RWPE2 (cell line): Measurements from ENCODE around the gene PLPP6.
A peak's percentile ranks its signal among the peaks of the same experiment; 100 is the strongest.

Source experiments
- ATAC-seq: fragments of 200-7000 bp; cut with Tn5 transposase; 3 replicates; pipeline ENCODE4 v1.9.1; 2021; ENCODE audit warnings: low read depth
- DNase-seq: peaks from one replicate; pipeline ENCODE4 v3.0.0-alpha.2; 2020; ENCODE audit warnings: low spot score
- H3K27ac ChIP-seq: fragments of 450-650 bp; 2 replicates; pipeline ENCODE4 v1.5.1; 2017; ENCODE audit warnings: mild to moderate bottlenecking; ENCODE audit not compliant: poor library complexity, severe bottlenecking
- H3K27me3 ChIP-seq: fragments of 250-450 bp; sonication (Bioruptor Pico); 2 replicates; pipeline ENCODE4 v1.5.1; 2021; ENCODE audit warnings: mild to moderate bottlenecking, moderate library complexity; ENCODE audit not compliant: insufficient read depth, poor library complexity, severe bottlenecking
- H3K36me3 ChIP-seq: fragments of 250-450 bp; sonication (Bioruptor Pico); 2 replicates; pipeline ENCODE4 v1.5.1; 2020; ENCODE audit warnings: low read depth, mild to moderate bottlenecking, moderate library complexity
- H3K4me1 ChIP-seq: fragments of 250-450 bp; sonication (Bioruptor Pico); 2 replicates; pipeline ENCODE4 v1.5.1; 2021; ENCODE audit warnings: mild to moderate bottlenecking, moderate library complexity; ENCODE audit not compliant: insufficient read depth, poor library complexity, severe bottlenecking
- H3K4me3 ChIP-seq: fragments of 250-450 bp; sonication (Bioruptor Pico); 2 replicates; pipeline ENCODE4 v1.5.1; 2021; ENCODE audit warnings: mild to moderate bottlenecking, moderate library complexity; ENCODE audit not compliant: severe bottlenecking
- H3K9me3 ChIP-seq: fragments of 250-450 bp; sonication (Bioruptor Pico); 2 replicates; pipeline ENCODE4 v1.5.1; 2021; ENCODE audit warnings: mild to moderate bottlenecking, moderate library complexity; ENCODE audit not compliant: severe bottlenecking
- TF ChIP-seq, protein P1 (sequence below): fragments of 450-650 bp; IDR thresholded peaks from one replicate; pipeline ENCODE4 v1.5.1; 2017; ENCODE audit warnings: mild to moderate bottlenecking, moderate library complexity; ENCODE audit not compliant: poor library complexity, severe bottlenecking

PLPP6 gene

DNA sequence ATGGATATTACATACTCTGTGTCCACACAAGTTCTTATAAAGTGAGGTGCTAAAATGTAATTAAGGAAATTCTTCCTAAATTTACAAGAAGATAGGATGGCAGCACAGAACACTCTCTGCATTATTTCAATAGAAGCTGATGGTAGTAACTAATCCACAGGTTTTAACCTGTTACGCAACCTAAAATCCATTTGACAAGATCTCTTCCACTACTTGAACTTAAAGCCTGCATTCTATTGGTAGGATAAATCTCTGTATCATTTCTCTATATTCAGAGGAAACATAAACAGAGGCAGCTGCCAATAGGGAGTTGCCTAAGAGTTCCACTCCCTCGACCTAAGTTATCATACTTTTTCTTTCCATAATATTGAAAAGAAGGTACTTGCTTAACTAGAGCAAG, 38.8 kb downstream of the PLPP6 start:
- no peaks in the 10 kb centered on the region for H3K4me1 ChIP-seq
- H3K36me3 ChIP-seq, result peaks cover 92% of the 10 kb centered on the region
- TF ChIP-seq, protein P1, sequence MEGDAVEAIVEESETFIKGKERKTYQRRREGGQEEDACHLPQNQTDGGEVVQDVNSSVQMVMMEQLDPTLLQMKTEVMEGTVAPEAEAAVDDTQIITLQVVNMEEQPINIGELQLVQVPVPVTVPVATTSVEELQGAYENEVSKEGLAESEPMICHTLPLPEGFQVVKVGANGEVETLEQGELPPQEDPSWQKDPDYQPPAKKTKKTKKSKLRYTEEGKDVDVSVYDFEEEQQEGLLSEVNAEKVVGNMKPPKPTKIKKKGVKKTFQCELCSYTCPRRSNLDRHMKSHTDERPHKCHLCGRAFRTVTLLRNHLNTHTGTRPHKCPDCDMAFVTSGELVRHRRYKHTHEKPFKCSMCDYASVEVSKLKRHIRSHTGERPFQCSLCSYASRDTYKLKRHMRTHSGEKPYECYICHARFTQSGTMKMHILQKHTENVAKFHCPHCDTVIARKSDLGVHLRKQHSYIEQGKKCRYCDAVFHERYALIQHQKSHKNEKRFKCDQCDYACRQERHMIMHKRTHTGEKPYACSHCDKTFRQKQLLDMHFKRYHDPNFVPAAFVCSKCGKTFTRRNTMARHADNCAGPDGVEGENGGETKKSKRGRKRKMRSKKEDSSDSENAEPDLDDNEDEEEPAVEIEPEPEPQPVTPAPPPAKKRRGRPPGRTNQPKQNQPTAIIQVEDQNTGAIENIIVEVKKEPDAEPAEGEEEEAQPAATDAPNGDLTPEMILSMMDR, result no peak
- H3K9me3 ChIP-seq, result no peaks in the 10 kb centered on the region
- ATAC-seq (no peak), DNase-seq (no peak)
- H3K27ac ChIP-seq, result no peak overlapping the region
- no peaks in the 10 kb centered on the region for H3K27me3 ChIP-seq
- no peak overlapping the region for H3K4me3 ChIP-seq

DNA sequence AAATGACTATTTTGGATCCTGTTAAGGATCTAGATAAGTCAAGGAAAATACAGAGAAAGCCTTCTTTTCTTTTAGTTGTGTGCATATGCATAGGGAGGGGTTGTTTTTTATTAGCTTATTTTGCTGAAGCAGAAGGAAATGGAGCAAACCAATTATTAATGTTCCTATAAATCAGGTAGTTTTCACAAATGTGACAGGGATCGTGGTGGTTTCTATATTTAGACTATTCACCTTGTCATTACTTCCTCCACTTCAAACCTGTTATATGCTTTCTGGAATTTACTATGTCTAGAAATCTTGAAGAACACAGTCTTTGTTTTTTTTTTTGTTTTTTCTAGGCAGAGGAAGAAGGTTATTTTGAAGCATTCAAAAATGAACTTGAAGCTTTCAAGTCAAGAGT, 39.4 kb downstream of the PLPP6 start:
- TF ChIP-seq, protein P1, result no peak
- no peak for ATAC-seq
- peaks cover 97% of the 10 kb centered on the region for H3K36me3 ChIP-seq

GRCh38 chr9:4704129-4704528, 42.0 kb downstream of the PLPP6 start:
- no peak for DNase-seq
- H3K27ac ChIP-seq, result no peak overlapping the region
- peak; percentile 70; the same call in 2 of the 3 replicates for ATAC-seq
- TF ChIP-seq, protein P1, result no peak
- no peaks in the 10 kb centered on the region for H3K4me1 ChIP-seq
- H3K36me3 ChIP-seq, result peaks cover 90% of the 10 kb centered on the region
- H3K9me3 ChIP-seq, result no peaks in the 10 kb centered on the region
- H3K4me3 ChIP-seq, result no peak overlapping the region
- H3K27me3 ChIP-seq, result no peaks in the 10 kb centered on the region

More for the DNA sequence above, 39.4 kb downstream of the PLPP6 start:
- Histone ChIP-seq H3K4me1 (no peaks in the 10 kb centered on the region), H3K4me3 (no peak overlapping the region), H3K9me3 (no peaks in the 10 kb centered on the region), H3K27me3 (no peaks in the 10 kb centered on the region), H3K27ac (no peak overlapping the region)
- DNase-seq, result no peak

- Histone ChIP-seq H3K9me3 (no peaks in the 10 kb centered on the region), H3K27me3 (no peaks in the 10 kb centered on the region), H3K36me3 (peaks cover 76% of the 10 kb centered on the region), H3K4me3 (no peak overlapping the region), H3K27ac (no peak overlapping the region), H3K4me1 (no peaks in the 10 kb centered on the region)
- TF ChIP-seq, protein P1, result no peak
- DNase-seq (no peak), ATAC-seq (no peak)
Measured at GRCh38 chr9:4706021-4706420, 43.9 kb downstream of the PLPP6 start.

GRCh38 chr9:4706971-4707622, 45.0 kb downstream of the PLPP6 start:
- Histone ChIP-seq H3K9me3 (no peaks in the 10 kb centered on the region), H3K27ac (no peak overlapping the region), H3K4me3 (no peak overlapping the region), H3K27me3 (no peaks in the 10 kb centered on the region), H3K36me3 (peaks cover 72% of the 10 kb centered on the region), H3K4me1 (no peaks in the 10 kb centered on the region)
- ATAC-seq (no peak), DNase-seq (no peak)
- TF ChIP-seq, protein P1, result no peak
